HEK293 (cell line): ENCODE results near the gene RIMKLB.
A peak's percentile ranks its signal among the peaks of the same experiment; 100 is the strongest.

Experiments
- CTCF ChIA-PET: fragments of 350-600 bp; formaldehyde crosslinking; extraction: SDS; loops from one replicate; lab custom pipeline; 2021; ENCODE audit warnings: antibody characterized with exemption; lab: Yijun Ruan, JAX
- POLR2A ChIA-PET: fragments of 300-600 bp; formaldehyde crosslinking; extraction: SDS; loops from one replicate; lab custom pipeline; 2020; ENCODE audit warnings: antibody characterized with exemption, inconsistent platforms; lab: Yijun Ruan, JAX
- H3K27ac ChIP-seq: fragments of 200-500 bp; sonication (Bioruptor generic); 2 replicates; pipeline ENCODE4 v1.5.1; 2014; ENCODE audit warnings: low read depth, low read length, control low read depth, inconsistent platforms; ENCODE audit errors: extremely low read depth
- H3K36me3 ChIP-seq, 2 experiments: fragments of 200-500 bp in 1 of 2; sonication (Bioruptor generic) in 1 of 2; 1 replicate in 1 of 2; 2 replicates in 1 of 2; pipeline ENCODE4 v1.5.1; 2014 to 2017; ENCODE audit warnings: inconsistent platforms in 2 of 2, low read length in 2 of 2; ENCODE audit not compliant: control insufficient read depth in 2 of 2, insufficient read depth in 1 of 2
- H3K4me1 ChIP-seq: fragments of 200-500 bp; sonication (Bioruptor generic); 2 replicates; pipeline ENCODE4 v1.5.1; 2014; ENCODE audit warnings: mild to moderate bottlenecking, low read length, inconsistent platforms; ENCODE audit not compliant: control insufficient read depth, insufficient read depth
- H3K4me3 ChIP-seq: 2 replicates; pipeline ENCODE4 v1.5.1; 2011; ENCODE audit warnings: low read depth, mild to moderate bottlenecking, control low read depth, low read length, moderate library complexity
- H3K9me3 ChIP-seq: fragments of 200-500 bp; sonication (Bioruptor generic); 2 replicates; pipeline ENCODE4 v1.5.1; 2014; ENCODE audit warnings: low read depth, low read length, inconsistent platforms; ENCODE audit not compliant: control insufficient read depth, insufficient read depth
- IKZF3 ChIP-seq: fragments of 450-650 bp; IDR thresholded peaks from 2 replicates; pipeline ENCODE4 v1.5.0; 2018; ENCODE audit warnings: missing biosample characterization, mild to moderate bottlenecking, missing genetic modification characterization, moderate library complexity
- INSM2 ChIP-seq: fragments of 450-650 bp; formaldehyde crosslinking; IDR thresholded peaks from 2 replicates; pipeline ENCODE4 v1.5.1; 2016; ENCODE audit warnings: missing biosample characterization, missing genetic modification characterization
- TSHZ1 ChIP-seq: fragments of 450-650 bp; formaldehyde crosslinking; IDR thresholded peaks from 2 replicates; pipeline ENCODE4 v1.5.1; 2016; ENCODE audit warnings: missing biosample characterization, missing genetic modification characterization, borderline replicate concordance
- ZBTB26 ChIP-seq: fragments of 450-650 bp; formaldehyde crosslinking; optimal IDR thresholded peaks from 2 replicates; pipeline ENCODE3; 2016; ENCODE audit warnings: missing biosample characterization, mild to moderate bottlenecking, missing genetic modification characterization
- ZBTB48 ChIP-seq: fragments of 450-650 bp; formaldehyde crosslinking; IDR thresholded peaks from 2 replicates; pipeline ENCODE4 v1.5.1; 2016; ENCODE audit warnings: missing biosample characterization, missing genetic modification characterization
- ZFP69B ChIP-seq: fragments of 450-650 bp; formaldehyde crosslinking; IDR thresholded peaks from 2 replicates; pipeline ENCODE4 v1.5.1; 2016; ENCODE audit warnings: missing biosample characterization, missing genetic modification characterization
- ZNF10 ChIP-seq: fragments of 450-650 bp; formaldehyde crosslinking; IDR thresholded peaks from 2 replicates; pipeline ENCODE4 v1.5.1; 2017; ENCODE audit warnings: missing biosample characterization, missing genetic modification characterization
- ZNF18 ChIP-seq: fragments of 450-650 bp; formaldehyde crosslinking; IDR thresholded peaks from 2 replicates; pipeline ENCODE4 v1.5.1; 2016; ENCODE audit warnings: missing biosample characterization, missing genetic modification characterization
- ZNF211 ChIP-seq: fragments of 450-650 bp; formaldehyde crosslinking; IDR thresholded peaks from 2 replicates; pipeline ENCODE4 v1.5.1; 2016; ENCODE audit warnings: low read depth, missing biosample characterization, missing genetic modification characterization
- ZNF221 ChIP-seq: fragments of 450-650 bp; formaldehyde crosslinking; IDR thresholded peaks from 2 replicates; pipeline ENCODE4 v1.5.1; 2017; ENCODE audit warnings: missing biosample characterization, missing genetic modification characterization, borderline replicate concordance
- ZNF274 ChIP-seq, 2 experiments: fragments of 200-500 bp in 1 of 2; fragments of 450-650 bp in 1 of 2; sonication (Bioruptor generic) in 1 of 2; formaldehyde crosslinking in 1 of 2; IDR thresholded peaks; 2 replicates each; pipeline versions ENCODE4 v1.5.1 to v1.6.1; 2014 to 2016; ENCODE audit warnings: borderline replicate concordance in 1 of 2, inconsistent platforms in 1 of 2, low read length in 1 of 2, missing biosample characterization in 1 of 2, missing genetic modification characterization in 1 of 2
- ZNF280D ChIP-seq: fragments of 450-650 bp; formaldehyde crosslinking; IDR thresholded peaks from 2 replicates; pipeline ENCODE4 v1.5.1; 2016; ENCODE audit warnings: missing biosample characterization, missing genetic modification characterization
- ZNF341 ChIP-seq: fragments of 450-650 bp; formaldehyde crosslinking; IDR thresholded peaks from 2 replicates; pipeline ENCODE4; 2016; ENCODE audit warnings: low read depth, missing biosample characterization, missing genetic modification characterization
- ZNF416 ChIP-seq: fragments of 450-650 bp; formaldehyde crosslinking; IDR thresholded peaks from 2 replicates; pipeline ENCODE4 v1.5.1; 2016; ENCODE audit warnings: missing biosample characterization, missing genetic modification characterization
- ZNF488 ChIP-seq: fragments of 450-650 bp; formaldehyde crosslinking; IDR thresholded peaks from 2 replicates; pipeline ENCODE4 v1.5.1; 2016; ENCODE audit warnings: missing biosample characterization, missing genetic modification characterization
- ZNF510 ChIP-seq: fragments of 450-650 bp; formaldehyde crosslinking; IDR thresholded peaks from 2 replicates; pipeline ENCODE4 v1.5.1; 2018; ENCODE audit warnings: mild to moderate bottlenecking, missing genetic modification characterization, missing biosample characterization; ENCODE audit not compliant: insufficient replicate concordance
- ZNF626 ChIP-seq: fragments of 450-650 bp; sonication (Bioruptor Pico); formaldehyde crosslinking; IDR thresholded peaks from 2 replicates; pipeline ENCODE4 v1.5.1; 2018; ENCODE audit warnings: missing biosample characterization, missing genetic modification characterization, inconsistent platforms
- ZNF791 ChIP-seq: fragments of 450-650 bp; formaldehyde crosslinking; IDR thresholded peaks from 2 replicates; pipeline ENCODE4 v1.5.1; 2016; ENCODE audit warnings: missing biosample characterization, missing genetic modification characterization
- ZNF830 ChIP-seq: fragments of 450-650 bp; IDR thresholded peaks from 2 replicates; pipeline ENCODE4 v1.5.0; 2018; ENCODE audit warnings: missing biosample characterization, missing genetic modification characterization, low read depth, mild to moderate bottlenecking, moderate library complexity
- ZNF843 ChIP-seq: fragments of 450-650 bp; formaldehyde crosslinking; IDR thresholded peaks from 2 replicates; pipeline ENCODE4 v1.5.1; 2016; ENCODE audit warnings: missing biosample characterization, missing genetic modification characterization

Gene RIMKLB

GRCh38 chr12:8823565-8824300, 125.9 kb downstream of the RIMKLB start (continued):
- TF ChIP-seq ZNF18 (tag by site-specific recombination) (no peak), ZNF510 (tag by site-specific recombination) (no peak), ZNF341 (peak; percentile 40; the same call in 1 of the 2 replicates), ZNF791 (tag by site-specific recombination) (no peak), ZNF221 (tag by site-specific recombination) (no peak), ZBTB48 (peak; percentile 50; the same call in 1 of the 2 replicates)

GRCh38 chr12:8827551-8828256, 129.9 kb downstream of the RIMKLB start:
- no peaks in the 10 kb centered on the region for H3K4me1 ChIP-seq
- H3K27ac ChIP-seq, result no peak overlapping the region
- CTCF ChIA-PET, result interaction anchor here (0.7 kb wide), 1 partner anchor 30 kb away, joined by 3 read pairs; no protein-coding TSS in a partner anchor
- no peaks in the 10 kb centered on the region for H3K36me3 ChIP-seq
- H3K9me3 ChIP-seq, result no peaks in the 10 kb centered on the region
- no peak overlapping the region for H3K4me3 ChIP-seq
- POLR2A ChIA-PET, result no interaction called here
- TF ChIP-seq ZNF416 (no peak), ZNF626 (tag by site-specific recombination) (no peak), ZNF830 (no peak), ZFP69B (tag by site-specific recombination) (no peak), ZBTB26 (tag by site-specific recombination) (no peak), IKZF3 (no peak), TSHZ1 (tag by site-specific recombination) (no peak), ZNF274 (IDR thresholded peaks at IDR 0.05; ENCODE audit: low read length) (no peak), ZNF274 (tag by site-specific recombination; IDR thresholded peaks at IDR 0.05; ENCODE audit: borderline replicate concordance) (no peak), ZNF280D (no peak), ZNF211 (tag by site-specific recombination) (no peak), ZNF843 (tag by site-specific recombination) (no peak), ZNF10 (no peak), INSM2 (tag by site-specific recombination) (no peak), ZNF488 (tag by site-specific recombination) (no peak)
